ENCODE results near the gene EEIG1.
"Not testable (repeated sequence)": the region's sequence is repeated elsewhere in the genome, so short reads cannot be mapped to it uniquely, and the experiment has no call there.

EEIG1 gene

GRCh38 chr9:127980706-127981558, at the start of gene EEIG1:
EEIG1 (minus strand) TSS chr9:127980989; CDS start chr9:127980137, 852 bp downstream.
- DNase-seq (ENCODE audit: low read depth in 4 of 4, low spot score in 1 of 4): peak; percentile 93 to 97 (median 96)

GRCh38 chr9:128027705-128028104, 46.9 kb upstream of the EEIG1 start:
- no peak for DNase-seq (ENCODE audit: low read depth in 4 of 4, low spot score in 1 of 4)

GRCh38 chr9:128026773-128027541, 46.2 kb upstream of the EEIG1 start:
- DNase-seq (ENCODE audit: low read depth in 4 of 4, low spot score in 1 of 4): no peak

DNA sequence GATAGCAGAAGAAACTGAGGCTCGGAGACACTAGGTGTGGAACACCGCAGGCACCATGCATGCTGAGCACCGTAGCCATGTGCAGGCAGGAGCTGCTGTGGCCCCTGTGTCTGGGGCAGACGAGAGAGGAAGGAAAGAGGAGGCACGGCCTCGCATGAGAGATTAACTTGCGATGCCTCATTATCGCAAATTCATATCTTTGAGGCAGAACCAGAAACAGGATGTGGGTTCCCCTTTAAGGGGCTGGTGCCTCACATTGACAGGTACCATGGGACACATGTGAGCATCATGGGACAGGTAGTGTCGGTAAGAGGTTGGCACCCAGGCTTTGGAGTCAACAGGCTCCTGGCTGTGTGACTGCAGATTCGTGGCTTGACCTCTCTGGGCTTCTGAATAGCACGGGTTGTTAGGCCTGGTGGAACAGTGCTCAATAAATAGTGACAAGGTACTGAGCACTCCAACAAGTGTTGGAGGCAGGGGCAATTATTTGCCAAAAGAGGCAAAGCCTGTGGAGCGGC, 45.5 kb upstream of the EEIG1 start:
- DNase-seq (ENCODE audit: low read depth in 4 of 4, low spot score in 1 of 4): no peak

DNA sequence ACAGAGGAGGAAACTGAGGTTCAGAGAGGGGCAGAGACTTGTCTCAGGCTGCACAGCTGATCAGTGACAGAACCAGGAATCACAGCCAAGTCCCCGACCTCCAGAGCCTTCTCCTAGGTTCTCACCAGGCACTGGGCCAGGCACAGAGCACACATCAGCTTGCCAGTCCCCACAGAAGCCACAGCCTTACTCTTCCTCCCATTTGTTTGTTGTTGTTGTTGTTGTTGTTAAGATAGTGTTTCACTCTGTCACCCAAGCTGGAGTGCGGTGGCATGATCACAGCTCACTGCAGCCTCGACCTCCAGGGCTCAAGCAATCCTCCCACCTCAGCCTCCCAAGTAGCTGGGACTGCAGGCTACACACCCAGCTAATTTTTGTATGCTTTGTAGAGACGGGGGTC, 44.9 kb upstream of the EEIG1 start:
- DNase-seq (ENCODE audit: low read depth in 4 of 4, low spot score in 1 of 4): no peak

DNA sequence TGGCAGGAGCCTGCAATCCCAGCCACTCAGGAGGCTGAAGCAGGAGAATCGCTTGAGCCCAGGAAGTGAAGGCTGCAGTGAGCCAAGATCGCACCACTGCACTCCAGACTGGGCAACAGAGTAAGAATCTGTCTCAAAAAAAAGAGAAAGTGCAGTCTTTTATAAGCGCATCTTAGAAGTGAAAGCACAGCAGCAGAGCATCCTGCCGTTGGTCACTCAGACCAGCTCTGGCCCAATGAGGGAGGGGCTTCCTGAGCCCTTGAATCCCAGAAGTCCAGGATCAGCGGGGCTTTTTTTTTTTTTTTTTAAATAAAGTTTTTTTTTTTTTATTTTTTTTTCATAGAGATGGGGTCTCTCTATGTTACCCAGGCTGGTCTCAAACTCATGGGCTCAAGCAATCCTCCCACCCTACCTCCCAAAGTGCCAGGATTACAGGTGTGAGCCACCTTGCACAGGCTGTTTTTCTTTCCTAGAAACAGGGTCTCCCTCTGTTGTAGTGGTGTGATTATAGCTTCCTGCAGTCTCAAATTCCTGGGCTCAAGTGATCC, 44.0 kb upstream of the EEIG1 start:
- no peak for DNase-seq (ENCODE audit: low read depth in 4 of 4, low spot score in 1 of 4)

- DNase-seq (ENCODE audit: low read depth in 4 of 4, low spot score in 1 of 4): not testable (repeated sequence)
Observed at GRCh38 chr9:128023671-128024070, 42.9 kb upstream of the EEIG1 start.

DNA sequence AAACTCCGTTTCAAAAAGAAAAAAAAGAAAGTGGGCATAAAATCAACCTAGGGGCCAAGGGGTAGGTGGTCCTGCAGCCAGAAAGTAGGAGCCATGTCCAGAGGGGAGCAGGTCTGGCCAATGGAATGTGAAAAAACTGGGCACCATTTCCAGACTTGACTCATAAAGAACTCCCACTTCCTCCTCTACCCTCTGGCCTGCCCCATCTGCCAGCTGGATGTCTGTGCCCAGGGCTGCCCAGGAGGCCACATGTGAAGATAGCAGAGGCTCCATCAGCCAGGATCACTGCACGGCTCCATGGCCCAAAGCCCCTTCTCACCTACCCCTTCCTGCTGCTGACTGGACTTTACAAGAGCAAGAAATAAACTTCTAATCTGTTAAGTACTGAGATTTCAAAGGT, 42.1 kb upstream of the EEIG1 start:
- no peak for DNase-seq (ENCODE audit: low read depth in 4 of 4, low spot score in 1 of 4)

DNA sequence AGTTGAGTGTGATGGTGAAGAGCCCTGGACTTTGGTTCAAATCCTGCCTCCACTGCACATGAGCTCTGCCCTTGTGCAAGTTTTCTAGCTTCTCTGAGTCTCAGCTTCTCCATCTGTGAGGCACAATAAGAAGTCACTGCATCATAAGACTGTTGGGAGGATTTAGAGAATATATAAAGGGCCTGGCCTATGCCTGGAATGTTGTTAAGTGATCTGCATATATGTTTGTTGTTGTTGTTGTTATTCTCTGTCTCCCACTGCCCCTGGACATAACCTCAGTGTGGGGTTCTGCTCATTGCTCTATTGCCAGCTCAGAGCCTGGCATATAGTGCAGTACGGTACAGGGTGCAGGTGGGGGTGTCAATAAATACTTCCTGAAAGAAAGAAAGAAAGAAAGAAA, 40.3 kb upstream of the EEIG1 start:
- DNase-seq (ENCODE audit: low read depth in 4 of 4, low spot score in 1 of 4): no peak

- no peak for DNase-seq (ENCODE audit: low read depth in 4 of 4, low spot score in 1 of 4)
Observed at GRCh38 chr9:128020692-128021091, 39.9 kb upstream of the EEIG1 start.

- DNase-seq (ENCODE audit: low read depth in 4 of 4, low spot score in 1 of 4): no peak
Observed at GRCh38 chr9:128015696-128016095, 34.9 kb upstream of the EEIG1 start.

DNA sequence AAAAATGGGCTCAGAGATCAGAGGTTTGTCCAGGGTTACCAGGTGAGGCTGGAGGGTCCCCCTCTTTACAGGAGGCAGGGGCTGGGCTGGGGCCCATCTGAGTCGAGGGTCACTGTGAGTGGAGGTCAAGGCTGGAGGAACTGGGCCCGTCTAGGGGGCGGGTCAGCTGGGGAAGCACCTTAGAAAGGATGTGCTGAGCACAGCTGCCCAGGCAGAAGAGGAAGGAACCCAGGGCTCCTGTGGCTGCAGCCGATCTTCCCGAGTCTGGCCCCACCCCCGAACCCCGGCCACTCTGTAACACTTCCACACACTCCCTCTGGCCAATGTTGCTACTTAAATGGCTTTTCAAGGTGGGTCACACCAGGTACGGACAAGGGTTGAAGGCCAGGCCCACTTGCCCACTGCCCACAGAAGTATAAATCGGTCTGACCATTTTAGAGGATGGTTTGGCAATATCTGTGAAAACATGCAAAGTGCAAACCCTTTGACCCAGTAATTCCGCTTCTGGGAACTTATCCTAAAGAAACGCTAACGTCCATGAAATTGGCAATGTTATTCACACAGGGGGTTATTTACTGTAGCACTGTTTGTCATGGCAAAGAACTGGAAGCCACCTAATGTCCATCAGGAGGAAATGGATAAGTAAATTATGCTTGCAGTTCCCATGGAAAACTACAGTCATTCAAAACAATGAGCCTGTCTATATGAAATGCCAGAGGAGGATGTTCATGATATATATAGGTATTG, 30.5 kb upstream of the EEIG1 start:
- DNase-seq (ENCODE audit: low read depth in 4 of 4, low spot score in 1 of 4): no peak

DNA sequence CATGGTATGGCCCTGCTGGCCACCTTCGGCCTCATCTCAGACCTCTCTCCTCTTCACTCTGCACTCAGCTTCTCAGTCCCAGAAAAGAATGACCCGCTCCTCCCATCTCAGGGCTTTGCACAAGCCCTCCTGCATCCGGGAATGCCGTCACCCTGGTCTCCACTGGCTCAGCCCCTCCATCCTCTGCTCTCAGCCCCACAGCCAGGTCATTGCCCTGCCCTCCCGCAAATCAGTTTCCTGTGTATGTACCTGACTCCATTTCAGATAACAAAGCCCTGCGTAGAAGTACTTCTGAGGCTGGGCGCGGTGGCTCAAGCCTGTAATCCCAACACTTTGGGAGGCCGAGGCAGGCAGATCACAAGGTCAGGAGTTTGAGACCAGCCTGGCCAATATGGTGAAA, 28.9 kb upstream of the EEIG1 start:
- DNase-seq (ENCODE audit: low read depth in 4 of 4, low spot score in 1 of 4): no peak

- no peak for DNase-seq (ENCODE audit: low read depth in 4 of 4, low spot score in 1 of 4)
Observed at GRCh38 chr9:128008171-128008570, 27.4 kb upstream of the EEIG1 start.

- DNase-seq (ENCODE audit: low read depth in 4 of 4, low spot score in 1 of 4): peak; percentile 59 to 90 (median 74)
Observed at GRCh38 chr9:128007566-128008138, 26.9 kb upstream of the EEIG1 start.

DNA sequence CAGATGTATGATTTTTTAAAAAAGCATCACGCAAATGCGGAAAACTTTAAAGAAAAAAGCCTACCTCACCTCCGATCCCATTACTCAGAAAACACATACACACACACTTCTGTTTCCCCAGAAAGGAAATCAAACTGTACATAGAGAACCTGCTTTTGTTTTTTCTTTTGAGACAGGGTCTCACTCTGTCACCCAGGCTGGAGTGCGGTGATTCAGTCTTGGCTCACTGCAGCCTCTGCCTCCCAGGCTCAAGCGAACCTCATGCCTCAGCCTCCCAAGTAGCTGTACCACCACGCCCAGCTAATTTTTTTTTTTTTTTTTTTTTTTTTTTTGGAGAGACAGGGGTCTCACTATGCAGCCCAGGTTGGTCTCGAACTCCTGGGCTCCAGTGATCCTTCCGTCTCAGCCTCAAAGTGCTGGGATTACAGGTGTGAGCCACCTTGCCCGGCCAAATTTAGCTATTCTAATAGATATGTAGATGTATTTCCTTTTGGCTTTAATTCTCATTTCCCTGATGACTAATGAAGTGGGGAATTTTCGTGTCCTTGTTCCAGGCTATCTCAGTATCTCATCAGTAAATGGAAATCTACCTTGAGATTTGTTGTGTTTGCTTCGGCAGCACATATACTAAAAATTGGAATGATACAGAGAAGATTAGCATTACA, 25.7 kb upstream of the EEIG1 start:
- DNase-seq (ENCODE audit: low read depth in 4 of 4, low spot score in 1 of 4): no peak

DNA sequence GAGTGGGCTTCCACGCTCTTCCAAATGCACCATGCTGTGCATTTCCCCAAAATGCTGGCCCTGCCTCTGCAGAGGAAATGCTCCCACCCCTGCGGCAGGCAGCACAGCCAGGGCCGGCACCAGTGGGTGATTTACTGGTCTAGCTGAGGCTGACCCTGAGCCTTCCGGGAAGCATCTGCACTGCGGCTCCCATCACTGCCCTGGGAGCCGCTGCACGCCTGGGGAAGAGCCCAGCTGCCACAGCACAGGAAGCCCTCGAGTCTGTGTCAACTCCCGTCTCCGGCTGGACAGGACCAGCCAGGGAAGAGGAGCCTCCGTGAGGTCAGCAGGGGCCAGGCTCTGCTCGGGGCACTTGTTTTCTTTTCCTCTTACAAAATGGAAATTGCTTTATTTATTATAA, 25.1 kb upstream of the EEIG1 start:
- no peak for DNase-seq (ENCODE audit: low read depth in 4 of 4, low spot score in 1 of 4)

DNA sequence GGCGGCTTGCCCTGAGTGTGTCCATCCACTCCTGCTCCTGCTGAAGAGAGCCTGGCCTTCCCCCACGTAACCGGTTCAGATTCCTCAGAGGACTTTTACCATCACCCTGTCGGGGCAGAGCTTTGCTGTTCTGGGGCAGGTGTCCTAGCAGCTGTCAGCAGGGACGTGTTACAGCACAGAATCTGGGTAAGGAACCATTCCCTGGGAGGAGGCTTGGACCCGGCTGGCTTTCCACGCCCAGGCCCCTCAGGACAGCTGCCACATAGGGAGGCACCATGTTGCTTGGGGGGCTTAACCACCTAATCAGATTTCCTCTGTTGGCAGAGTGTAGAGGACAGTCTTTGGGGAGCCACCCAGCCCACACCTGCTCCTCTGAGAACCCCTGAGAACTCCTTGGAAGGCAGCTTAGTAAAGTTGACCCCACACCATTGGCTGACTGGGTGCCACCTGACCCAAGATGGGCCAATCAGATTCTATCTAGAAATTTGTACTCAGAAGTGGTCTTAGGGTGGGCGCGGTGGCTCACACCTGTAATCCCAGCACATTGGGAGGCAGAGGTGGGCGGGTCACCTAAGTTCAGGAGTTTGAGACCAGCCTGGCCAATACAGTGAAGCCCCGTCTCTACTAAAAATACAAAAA, 23.3 kb upstream of the EEIG1 start:
- DNase-seq (ENCODE audit: low read depth in 4 of 4, low spot score in 1 of 4): no peak

GRCh38 chr9:128002959-128003358, 22.2 kb upstream of the EEIG1 start:
- no peak for DNase-seq (ENCODE audit: low read depth in 4 of 4, low spot score in 1 of 4)

All from stimulated activated CD4-positive, alpha-beta T cell treated with anti-CD3 and anti-CD28 coated beads, Interleukin-1b, Interleukin-23, amount 100 ng/mL, for 24 hours (primary cell).